Peyer's patch (tissue), 4 donors: ENCODE data around the gene IMMP2L.

Experiments used
- CTCF ChIP-seq, 6 experiments: fragments of 450-650 bp in 4 of 6; fragments of 200-600 bp in 2 of 6; sonication (generic) in 1 of 6; IDR thresholded peaks; one replicate each; pipeline ENCODE4 v1.5.1; 2017 to 2019; ENCODE audit warnings: antibody characterized with exemption in 6 of 6, mild to moderate bottlenecking in 3 of 6, moderate library complexity in 1 of 6
- POLR2A ChIP-seq, 2 donors: fragments of 450-650 bp; IDR thresholded peaks; one replicate each; pipeline ENCODE4 v1.5.1; 2017; ENCODE audit warnings: antibody characterized with exemption in 2 of 2, mild to moderate bottlenecking in 2 of 2, moderate library complexity in 2 of 2

DNA sequence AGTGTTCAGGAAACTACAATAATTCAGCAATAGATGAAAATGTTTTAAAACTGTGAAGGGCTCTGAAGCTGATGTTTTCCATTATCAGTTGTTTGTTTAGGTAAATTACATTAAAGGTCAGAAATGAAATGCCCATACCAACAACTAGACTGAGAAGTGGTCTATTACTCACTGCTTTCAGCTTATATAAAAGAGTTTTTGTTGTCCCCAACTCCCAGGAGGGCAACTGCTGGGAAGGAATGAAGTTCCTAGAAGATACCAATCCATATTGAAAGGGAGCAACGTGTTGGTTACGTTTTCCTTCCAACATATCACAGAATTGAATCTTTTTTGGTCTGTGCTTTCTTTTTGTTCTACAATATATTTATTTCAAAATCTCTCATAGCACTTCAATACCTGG is 802.0 kb downstream of the IMMP2L start:
- TF ChIP-seq CTCF (IDR thresholded peaks at IDR 0.05) (no peak), POLR2A (IDR thresholded peaks at IDR 0.05) (no peak)
